Glomerular visceral epithelial cell (primary cell): ENCODE results near the gene TBL1XR1.
A peak's percentile ranks its signal among the peaks of the same experiment; 100 is the strongest.
"Not testable (repeated sequence)": the region's sequence is repeated elsewhere in the genome, so short reads cannot be mapped to it uniquely, and the experiment has no call there.

ENCODE experiments used
- DNase-seq: peaks from one replicate; pipeline ENCODE4 v3.0.0-alpha.2; 2016; ENCODE audit errors: extremely low spot score

TBL1XR1 gene

DNA sequence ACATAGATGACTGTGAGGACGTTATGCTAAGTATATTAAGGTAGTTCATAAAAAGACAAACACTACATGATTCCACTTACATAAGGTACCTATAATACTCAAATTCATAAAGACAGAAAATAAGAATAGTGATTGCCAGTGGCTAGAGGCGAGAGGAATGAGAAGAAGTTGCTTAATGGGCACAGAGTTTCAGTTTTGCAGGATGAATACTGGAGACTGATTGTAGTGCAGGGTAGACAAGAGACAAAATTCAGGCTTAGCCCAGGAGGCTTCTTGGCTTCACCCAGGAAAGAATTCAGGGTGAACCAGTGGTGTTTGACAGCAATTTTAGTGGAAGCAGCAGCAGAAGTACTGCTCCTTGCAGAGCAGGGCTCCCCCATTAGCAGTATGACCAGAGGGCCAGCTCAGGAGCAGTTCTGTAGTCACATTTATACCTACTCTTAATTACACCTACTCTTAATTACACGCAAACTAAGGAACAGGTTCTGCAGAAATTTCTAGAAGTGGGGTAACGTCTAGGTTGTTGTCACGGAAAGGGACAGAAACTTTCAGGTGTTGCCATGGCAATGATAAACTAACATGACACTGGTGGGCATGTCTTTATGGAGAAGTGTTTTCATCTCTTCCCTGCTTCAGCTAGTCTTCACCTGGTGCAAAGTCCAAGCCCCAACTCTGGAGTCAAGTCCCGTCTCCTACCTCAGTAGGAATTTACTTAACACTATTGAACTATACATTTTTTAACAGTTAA lies 55.2 kb downstream of the TBL1XR1 start:
- no peak for DNase-seq

GRCh38 chr3:177141471-177141870 lies 55.8 kb downstream of the TBL1XR1 start:
- DNase-seq: no peak

GRCh38 chr3:177139220-177139619 lies 58.1 kb downstream of the TBL1XR1 start:
- DNase-seq: not testable (repeated sequence)

DNA sequence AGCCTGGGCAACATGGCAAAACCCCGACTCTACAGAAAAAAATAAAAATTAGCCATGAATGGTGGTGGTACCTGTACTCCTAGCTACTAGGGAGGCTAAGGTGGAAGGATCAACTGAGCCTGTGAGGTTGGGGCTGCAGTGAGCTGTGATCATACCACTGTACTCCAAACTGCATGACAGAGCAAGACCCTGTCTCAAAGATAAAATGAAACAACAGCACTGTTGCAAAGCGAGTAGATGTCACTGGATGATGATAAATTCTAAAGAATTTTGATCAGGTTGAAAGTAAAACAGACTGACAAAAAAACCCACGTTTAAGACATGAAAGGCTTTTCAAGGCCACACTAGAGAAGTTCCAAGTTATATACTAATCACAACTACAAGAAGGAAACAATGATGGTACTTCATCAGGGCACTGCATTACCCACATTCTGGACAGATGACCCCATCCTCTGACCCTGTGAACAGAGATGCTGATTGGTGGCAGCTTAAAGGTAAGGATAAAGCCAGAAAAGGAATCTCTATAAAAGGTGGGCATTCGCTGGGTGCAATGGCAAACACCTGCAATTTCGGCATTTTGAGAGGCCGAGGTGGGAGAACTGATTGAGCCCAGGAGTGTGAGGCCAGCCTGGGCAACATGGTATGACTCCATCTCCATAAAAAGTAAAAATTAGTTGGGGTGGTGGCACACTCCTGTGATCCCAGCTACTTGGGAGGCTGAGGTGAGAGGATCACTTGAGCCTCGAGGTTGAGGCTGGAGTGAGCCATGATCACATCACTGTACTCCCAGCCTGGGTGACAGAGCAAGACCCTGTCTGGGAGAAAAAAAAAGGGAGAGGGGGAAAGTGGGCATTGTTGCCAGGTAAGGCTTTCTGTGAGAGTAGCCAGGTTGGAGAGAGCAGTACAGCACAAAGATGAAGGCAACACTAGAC lies 59.2 kb downstream of the TBL1XR1 start:
- DNase-seq: no peak

GRCh38 chr3:177136741-177137140 lies 60.5 kb downstream of the TBL1XR1 start:
- DNase-seq: no peak

DNA sequence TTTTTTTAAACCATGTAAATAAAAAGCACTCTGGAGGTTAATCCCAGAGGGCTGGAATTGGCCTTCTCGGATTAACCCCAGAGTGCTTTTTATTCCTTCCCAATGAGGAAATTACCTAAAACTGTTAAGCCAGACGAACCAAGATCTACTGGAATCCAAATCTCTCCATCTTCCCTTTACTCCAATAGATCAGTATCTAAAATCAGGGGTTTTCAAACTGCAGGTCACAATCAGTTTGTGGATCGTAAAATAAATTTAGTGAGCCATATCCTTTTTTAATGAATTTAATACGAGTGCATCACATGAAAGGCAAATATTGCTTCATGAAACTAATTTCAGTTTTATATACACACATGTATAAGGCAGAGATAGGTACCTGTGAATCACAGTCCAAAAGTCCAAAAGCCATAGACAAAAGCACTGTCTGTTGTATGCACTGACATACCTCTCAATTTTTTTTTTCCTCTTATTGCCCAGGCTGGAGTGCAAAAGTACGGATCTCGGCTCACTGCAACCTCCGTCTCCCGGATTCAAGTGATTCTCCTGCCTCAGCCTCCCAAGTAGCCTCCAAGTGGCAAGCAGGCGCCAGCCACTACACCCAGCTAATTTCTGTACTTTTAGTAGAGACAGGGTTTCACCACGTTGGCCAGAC lies 61.3 kb downstream of the TBL1XR1 start:
- DNase-seq: no peak

DNA sequence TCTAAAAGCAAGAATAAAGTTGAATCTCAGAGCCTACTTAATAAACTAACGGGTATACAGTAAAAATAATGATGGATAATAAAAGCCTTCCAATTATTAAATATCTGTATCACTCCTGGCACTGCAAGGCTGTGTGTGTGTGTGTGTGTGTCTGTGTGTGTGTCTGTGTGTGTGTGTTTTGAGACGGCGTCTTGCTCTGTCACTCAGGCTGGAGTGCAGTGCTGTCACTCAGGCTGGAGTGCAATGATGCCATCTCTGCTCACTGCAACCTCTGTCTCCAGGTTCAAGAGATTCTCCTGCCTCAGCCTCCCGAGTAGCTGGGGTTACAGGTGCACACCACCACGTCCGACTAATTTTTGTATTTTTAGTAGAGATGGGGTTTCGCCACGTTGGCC lies 62.5 kb downstream of the TBL1XR1 start:
- no peak for DNase-seq

DNA sequence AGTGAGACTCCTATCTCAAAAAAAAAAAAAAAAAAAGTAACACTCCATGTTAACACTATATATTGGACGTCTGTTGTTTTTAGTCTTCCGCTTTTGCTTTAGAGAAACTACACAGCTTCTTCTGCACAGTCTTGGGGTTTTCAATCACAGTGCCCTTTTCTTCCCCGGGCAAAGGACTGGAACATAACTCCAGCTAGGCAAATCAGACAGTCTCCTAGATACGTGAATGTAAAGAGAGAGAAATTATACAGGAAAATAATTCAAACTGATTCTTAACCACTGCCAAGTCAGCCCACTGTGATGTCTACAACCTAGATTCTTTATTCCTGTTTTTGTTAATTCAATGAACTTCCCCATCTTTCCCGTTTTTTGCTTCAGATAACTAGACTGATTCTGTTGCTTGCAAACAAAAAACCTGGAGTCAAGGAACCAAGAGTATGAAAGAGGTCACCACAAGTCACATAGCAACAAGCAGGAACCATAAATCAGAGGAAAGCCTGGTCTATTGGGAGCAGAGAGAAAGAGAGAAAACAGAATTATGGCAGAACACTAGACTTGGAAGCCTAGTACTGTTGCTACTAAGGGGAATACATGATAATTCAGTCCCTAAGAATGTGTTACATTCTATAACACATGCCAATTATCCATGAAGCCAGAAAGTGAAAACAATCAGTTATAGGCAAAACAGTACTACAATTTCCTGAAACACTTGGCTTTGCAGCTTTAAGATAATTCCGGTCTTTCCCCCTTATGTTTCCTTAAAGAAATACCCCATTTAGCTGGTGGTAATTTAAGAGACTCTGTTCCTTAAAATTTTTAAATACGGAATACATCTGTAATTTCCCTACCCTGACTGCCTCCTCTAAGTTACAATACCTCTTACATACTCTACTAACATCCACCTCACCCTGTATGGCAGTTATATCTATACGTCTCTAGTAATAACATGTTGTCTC lies 63.1 kb downstream of the TBL1XR1 start:
- DNase-seq: no peak

DNA sequence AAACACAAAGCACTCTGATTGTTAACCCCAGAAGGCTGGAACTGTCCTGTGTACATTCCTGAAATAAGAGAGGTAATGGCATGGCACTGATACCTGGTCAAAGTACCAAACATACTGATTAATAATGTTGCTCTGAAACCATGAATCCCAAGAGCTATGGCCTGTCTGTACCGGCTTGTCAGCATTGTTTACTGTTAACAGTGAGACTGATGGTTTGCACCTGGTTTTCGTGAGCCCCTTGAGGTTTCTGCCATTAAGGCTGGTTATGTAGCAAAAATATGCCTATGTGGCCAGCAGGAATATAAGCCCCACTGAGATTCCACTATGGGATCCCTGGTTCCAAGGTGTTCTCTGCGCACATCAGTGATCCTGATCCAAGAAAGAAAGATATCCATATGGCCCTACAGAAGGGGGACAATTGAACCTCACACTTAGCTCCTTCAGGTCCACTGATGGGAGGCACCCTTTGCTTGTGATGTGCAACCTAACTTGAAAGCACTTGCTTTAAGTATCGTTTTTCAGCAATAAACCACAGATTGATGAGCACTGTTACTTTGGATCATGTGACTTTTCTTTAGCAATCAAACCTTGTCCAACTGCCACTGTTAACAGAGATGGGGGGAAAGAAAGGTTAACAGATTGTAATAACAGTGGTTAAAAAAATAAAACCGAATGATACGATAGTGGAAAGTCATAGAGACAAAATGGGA lies 65.2 kb downstream of the TBL1XR1 start:
- DNase-seq: no peak

DNA sequence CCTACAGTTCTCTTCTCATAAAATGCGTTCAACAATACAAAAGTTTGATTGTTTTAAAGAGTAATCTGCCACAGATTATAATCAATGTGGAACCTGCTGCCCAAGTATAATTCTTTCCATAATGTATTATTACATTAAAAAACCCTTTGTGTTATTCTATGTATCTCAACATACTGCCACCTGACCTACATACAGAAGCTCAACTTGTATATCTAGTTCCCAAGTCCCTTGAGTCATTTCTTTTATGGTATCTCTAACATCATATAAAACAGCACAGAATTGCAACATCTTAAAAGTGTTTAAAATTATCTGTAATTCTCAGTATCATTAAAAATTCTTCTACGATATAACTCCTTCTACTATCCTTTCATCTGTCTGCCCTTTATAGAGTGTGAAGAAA lies 70.3 kb downstream of the TBL1XR1 start:
- DNase-seq: no peak

- DNase-seq: peak; percentile 49
These were observed 71.1 kb downstream of the TBL1XR1 start for GRCh38 chr3:177126015-177126773.

- DNase-seq: no peak
These were observed 72.4 kb downstream of the TBL1XR1 start for GRCh38 chr3:177124882-177125281.

- DNase-seq: no peak
These were observed 73.5 kb downstream of the TBL1XR1 start for GRCh38 chr3:177123822-177124221.

DNA sequence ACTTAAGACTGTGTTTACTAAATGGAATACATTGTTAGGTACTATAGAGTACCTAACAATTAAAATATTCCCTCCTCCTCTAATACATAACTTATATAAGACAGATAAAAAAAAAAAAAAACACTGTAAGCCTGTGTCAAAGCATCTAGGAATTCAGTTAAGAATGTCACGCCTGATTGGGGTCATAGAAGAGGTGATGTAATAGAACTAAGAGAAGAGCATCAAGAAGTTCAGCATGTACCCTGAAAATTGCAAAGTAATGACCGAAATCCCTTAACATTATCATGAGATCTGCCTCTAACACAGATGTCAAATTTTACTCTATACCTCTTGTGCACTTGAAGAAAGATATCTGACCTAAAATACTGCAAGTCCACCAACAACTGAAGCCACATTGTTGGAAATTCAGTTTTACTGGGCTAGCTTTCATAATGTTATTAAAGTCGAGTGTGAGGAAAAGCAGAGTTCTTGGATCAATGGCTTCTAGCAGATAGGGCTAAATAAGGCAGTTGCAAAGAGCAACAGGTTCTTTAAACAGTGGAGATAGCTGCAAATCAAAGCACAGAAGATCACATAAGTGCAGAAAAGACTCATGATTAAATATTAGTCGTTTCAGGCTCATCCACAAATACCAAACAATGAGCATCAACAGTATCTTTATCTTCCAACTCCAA lies 75.0 kb downstream of the TBL1XR1 start:
- peak; percentile 60 for DNase-seq

GRCh38 chr3:177119829-177120228 lies 77.5 kb downstream of the TBL1XR1 start:
- DNase-seq: no peak

DNA sequence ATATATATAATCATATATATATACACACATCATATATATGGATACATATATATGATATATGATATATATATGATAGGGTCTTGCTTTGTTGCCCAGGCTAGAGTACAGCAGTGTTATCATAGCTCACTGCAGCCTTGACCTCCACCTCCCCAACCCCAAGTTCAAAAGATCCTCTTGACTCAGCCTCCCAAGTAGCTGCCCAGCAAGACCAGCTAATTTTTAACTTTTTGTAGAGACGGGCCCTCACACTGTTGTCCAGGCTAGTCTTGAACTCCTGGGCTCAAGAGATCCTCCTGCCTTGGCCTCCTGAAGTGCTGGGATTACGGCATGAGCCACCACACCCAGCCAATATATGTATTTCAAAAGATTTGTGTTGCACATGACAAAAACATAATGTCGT lies 83.0 kb downstream of the TBL1XR1 start:
- no peak for DNase-seq

DNA sequence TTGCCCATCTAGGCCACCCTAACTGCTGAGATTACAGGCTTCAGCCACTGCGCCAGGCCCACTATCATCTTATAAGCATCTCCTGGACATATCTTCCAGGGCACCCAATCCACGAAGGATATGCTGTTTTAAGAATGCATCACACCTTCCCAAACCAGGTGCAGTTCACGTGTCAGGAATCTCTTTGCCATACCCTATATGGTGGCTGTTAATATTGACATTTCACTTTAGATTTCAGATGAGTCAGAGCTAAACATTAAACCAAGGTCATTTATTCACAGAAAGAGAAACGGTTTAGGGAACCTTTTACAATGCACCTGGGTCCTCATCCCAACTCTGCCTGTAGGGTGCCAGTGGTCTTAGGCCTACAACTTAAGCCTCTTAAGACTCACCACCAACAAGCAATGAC lies 85.7 kb downstream of the TBL1XR1 start:
- DNase-seq: peak; percentile 27

GRCh38 chr3:177110895-177111294 lies 86.4 kb downstream of the TBL1XR1 start:
- DNase-seq: no peak

DNA sequence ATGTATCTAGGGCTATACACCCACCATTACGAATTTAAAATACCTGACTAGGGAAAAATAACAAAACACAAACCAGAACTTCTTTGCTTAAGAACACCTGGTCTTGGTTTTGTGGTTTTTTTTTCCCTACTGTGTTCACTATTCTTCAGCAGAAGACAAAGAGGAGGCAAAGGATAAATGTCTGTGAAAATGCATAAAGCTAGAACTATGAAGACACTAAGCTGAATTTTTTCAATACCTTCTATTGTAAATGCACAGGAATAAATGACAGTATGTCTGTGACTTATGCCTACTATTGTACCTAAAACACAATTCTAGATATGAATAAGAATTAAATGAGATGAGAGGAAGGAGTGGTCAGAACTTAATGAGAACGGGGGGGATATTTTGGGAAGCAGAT lies 86.9 kb downstream of the TBL1XR1 start:
- no peak for DNase-seq
